HG02981 (cell line): ENCODE data around the gene CDC42BPG.
"Not testable (repeated sequence)": the region's sequence is repeated elsewhere in the genome, so short reads cannot be mapped to it uniquely, and the experiment has no call there.

ENCODE experiments used
- ATAC-seq: cut with Tn5 transposase; IDR thresholded peaks from one replicate; pipeline ENCODE4 v1.9.1; 2021; ENCODE audit warnings: mild to moderate bottlenecking, moderate library complexity; ENCODE audit not compliant: unreplicated experiment

CDC42BPG gene

DNA sequence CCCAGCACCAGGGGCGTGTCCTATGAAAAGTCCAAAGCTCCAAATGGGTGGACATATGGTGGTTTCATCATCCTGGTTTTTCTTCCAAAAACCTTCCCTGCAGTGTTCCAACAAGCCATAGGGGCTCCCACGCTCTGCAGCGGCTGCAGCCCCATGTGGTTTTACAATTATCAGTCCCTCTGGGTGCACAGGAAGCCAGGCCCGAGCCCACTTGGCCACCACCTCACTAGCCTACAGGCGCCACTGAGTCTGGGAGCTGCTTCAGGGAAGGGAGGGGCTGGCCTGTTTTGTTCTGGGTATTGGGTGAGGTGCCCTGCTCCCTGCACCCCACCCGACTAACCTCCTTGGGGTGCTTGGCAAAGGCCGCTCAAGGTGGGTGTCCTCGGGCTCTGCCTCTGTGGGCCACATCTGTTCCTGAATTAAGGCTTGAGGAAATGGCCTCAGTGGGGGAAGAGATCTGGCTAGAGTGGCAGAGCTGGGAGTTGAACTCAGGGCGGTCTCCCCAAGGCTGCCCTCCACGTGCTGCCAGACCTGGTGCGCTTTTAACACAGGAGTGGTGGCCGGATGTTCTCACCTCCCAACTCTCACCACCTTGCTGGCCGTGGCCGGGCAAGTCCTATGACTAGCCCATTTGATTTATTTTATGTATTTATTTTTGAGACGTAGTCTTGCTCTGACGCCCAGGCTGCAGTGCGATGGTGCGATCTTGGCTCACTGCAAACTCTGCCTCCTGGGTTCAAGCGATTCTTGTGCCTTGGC lies 5.3 kb upstream of the CDC42BPG start:
- ATAC-seq = no peak

DNA sequence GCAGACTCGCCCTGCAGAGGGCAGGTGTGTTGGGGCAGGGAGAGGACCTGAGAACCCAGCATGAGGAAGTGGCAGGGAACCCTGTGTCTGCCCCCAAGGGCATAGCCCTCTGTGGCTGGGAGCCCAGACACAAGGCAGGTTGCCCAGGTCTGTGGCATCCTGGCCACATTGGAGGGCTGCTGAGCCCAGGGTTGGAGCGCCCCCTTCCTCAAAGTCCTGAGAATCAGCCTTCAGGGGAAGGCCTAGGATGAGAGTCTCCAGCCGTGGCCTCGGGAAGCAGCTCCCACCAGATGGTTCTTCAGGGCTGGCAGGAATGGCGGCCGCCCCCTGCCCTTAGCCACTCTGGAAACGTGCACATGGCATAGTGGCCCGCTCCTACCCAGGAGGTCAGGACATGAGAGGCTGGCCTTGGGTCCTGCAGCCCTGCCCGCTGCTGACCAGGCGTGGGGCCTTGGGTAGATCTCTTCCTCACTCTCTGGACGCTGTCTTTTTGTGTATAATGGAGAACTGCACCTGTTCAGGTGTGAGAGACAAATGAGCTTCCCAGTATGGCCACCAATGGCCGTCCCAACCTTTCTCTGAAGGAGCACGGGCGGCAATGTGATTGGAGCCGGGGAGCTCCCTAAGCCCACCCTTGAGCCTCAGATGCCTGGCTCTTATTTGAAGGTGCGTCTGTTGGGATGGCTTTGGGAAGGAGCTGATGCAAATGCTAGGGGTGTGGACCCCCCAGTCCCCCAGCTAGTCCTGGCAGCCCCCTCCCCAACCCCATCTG lies 4.6 kb upstream of the CDC42BPG start:
- ATAC-seq = no peak

DNA sequence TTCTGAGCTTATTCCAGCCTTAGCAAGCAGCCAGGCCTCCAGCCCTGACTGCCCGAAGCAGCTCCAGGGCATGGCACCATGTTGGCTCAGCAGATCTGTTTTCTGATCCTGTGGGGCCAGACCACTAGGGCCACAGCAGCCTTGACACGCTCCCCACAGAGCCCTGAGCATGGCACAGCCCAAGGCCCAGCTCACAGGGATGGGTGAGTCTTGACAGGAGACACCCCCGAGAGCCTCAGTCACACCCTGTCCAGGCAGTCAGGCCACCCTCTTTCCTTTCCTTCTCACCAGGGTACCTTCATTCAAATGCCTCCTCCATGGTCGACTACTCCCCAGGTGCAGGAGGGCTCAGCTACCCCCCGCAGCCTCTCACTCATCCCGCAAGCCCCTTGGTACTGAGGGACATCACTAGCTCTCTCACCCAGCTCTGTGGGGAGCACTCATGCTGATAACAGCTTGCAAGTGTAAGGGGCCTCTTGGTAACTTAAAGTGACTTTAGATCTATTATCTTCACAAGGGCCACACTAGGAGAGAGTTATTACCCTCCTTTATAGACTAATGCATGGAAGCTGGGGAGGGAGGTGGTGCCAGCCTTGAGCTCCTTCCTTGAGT lies 3.9 kb upstream of the CDC42BPG start:
- no peak for ATAC-seq

DNA sequence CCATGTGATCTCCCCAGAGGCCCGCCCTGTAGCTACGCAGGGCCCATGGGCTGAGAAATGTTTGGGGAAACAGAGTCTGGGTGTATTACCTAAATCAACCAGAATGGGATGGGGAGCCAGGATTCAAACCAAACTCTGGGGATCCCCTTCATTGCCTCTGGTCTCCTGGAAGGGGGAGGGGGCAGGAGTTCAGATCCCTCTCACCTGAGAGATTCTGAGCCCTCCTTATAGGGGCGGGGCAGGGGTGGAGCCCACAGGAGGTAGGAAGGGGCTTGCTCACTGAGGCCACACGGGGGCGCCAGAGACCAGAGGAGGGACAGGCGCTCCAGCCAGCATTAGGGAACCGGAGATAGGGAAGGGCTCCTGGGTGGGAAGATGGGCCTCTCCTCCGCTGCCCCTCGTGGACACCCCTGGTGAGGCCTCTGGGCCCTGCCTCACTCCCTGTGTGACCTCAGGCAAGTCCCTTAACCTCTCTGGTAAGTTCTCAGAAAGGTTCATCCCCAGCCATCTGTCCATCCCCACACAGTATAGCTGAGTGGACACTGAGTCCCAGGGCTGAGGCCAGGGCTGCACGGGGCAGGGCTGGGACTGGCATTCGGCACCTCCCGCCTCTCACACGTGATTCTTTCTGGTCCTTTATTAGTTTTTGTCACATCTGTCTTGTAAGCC lies 2.7 kb upstream of the CDC42BPG start:
- ATAC-seq = no peak

DNA sequence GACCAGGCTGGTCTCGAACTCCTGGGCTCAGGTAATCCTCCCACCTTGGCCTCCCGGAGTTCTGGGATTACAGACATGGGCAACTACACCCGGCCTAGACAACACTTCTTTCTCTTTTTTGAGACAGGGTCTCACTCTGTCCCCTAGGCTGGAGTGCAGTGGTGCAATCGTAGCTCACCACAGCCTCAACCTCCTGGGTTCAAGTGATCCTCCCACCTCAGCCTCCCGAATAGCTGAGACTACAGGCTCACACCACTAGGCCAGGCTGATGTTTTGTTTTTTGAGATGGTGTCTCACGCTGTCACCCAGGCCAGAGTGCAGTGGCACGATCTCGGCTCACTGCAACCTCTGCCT lies 1.3 kb upstream of the CDC42BPG start:
- ATAC-seq = not testable (repeated sequence)

DNA sequence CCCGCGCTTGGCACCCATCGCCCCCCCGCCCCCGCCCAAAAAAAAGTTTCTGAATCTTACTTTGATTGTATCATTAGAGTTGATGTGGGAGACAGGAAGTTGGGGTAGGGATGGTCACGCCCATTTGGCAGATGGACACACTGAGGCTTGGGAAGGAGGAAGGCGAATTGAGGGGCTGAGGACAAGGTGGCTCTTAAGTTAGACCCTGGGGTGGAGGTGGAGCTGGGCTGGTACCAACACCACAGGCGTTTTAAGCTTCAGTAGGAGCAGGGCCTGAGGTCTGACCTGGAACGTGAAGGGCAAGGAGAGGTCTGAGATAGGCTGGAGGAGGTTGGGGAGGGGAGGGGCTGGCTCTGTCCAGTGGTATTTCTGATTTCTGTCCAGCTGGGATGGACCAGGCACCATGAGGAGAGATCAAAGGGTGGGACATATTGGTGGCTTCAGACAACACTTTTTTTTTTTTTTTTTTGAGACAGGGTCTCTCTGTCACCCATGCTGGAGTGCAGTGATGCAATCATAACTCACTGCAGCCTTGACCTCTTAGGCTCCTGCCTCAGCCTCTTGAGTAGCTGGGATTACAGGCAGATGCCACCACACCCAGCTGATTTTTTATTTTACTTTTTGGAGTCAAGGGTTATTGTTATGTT lies 799 bp upstream of the CDC42BPG start:
- no peak for ATAC-seq

DNA sequence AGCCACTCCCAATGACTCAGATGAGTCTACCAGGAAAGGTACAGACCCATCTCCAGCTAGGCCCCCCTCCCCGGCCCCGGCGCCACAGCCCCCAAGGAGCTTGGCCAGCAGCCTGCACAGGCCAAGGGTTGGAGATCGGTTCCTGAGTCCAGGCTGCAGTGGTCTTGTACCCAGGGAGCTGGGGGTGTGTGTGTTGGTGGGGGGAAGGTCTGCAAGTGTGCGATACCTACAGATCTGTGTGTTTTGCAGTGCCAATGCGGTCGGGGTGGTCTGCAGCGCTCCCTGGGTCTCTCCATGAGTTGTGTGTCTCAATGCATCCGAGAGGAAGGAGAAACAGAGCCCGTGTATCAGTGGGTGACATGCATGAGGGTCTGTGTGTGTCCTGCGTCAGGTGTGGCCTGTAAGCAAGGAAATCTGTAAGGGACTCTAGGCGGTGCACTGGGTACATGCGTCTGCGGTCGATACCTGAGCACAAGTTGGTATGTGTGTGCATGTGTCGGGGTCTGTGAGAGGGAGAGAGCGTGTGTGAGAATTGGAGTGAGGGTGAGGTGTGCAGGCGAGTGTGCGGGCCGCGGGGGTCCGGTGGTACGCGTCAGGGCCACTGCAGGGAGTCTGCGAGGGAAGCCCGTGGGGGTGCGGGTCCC lies 645 bp downstream of the CDC42BPG start:
- ATAC-seq = no peak

DNA sequence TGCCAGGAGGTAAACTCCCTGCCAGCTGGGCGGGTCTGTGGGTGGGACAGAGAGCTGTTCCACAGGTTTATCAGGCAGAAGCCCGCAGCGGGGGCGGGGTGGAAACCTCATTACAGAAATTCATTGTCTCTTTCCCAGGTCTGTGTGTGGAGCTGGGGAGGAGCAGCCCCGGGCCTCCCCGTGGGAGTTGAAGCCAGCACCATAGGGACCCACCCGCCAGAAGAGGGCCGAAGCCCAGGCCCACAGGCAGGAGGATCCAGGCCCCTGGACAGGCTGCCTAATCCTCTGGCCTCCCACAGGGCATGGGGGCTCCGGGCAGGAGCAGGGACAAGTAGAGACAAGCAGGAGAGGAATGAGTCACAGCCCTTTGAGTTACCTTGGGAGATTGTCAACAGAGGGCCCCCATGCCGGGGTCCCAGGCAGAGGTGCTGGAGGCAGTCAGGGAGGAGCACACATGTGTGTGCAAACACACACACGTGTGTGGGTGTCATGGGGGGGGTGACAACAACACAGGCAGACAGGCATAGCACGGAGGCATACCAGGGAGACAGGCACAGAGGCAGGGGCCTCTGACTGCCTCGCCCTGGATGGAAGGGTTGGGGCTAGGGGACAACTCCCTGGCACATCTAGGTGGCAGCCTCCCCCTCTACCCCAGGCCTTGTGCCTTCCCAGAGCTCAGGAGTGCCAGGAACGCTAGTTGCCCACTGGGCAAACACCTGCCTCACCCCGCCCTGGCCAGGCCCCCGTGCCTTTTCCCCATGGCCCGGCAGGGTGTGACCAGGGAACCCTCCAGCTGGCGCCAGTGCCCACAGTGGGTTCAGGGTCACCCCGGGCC lies 1.4 kb downstream of the CDC42BPG start:
- ATAC-seq = no peak

DNA sequence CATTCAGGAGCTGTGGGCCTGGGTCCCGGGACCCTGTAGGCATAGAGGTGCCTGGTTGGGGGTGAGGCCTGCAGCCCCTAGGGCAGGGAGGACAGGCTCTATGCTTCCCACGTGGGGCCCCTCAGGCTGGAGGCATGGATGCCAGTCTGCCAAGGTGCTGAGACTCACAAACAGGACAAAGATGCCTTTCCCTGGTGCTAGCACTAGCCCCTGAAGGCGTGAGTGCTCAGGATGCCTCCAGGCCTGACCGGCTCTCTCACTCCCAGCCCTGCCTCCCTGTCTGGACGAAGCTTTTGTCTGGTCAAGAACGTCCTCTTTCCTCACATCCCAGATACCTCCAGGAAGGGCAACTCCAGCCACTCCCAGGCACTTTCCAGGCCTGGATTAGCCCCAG lies 2.1 kb downstream of the CDC42BPG start:
- no peak for ATAC-seq

DNA sequence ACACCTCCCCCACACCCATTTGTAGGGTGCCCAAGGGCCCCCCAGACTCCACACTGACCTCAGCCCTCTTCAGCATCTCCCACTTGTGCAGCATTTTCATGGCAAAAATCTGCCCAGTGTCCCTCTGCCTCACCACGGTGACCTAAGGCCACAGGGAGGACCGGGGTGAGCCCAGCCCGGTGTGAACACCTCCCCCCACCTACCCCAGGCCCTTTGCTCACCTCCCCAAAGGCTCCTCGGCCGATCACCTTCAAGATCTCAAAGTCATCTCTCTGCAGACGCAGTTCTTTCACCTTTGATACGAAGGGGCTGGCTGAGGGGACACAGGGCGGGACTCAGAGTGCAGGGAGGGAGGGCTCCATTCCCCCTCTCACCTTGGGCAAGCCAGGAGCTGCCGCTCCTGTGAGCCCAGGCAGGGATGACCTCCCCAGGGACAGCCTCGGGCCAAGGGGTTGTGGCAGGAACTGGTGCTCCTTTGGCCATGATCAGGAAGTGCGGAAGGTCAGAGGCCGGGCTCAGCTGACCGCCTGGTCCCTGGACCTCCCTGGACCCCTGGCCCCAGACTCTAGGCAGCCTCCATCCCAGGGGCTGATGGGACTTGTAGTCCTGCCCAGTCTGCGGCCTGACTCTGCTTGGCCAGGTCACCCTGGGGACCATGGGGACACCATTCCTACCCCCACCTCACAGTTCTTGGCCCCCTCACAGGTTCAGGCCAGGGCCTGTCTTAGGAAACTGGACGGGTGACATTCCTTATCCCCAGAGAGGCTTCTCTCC lies 2.7 kb downstream of the CDC42BPG start:
- no peak for ATAC-seq

DNA sequence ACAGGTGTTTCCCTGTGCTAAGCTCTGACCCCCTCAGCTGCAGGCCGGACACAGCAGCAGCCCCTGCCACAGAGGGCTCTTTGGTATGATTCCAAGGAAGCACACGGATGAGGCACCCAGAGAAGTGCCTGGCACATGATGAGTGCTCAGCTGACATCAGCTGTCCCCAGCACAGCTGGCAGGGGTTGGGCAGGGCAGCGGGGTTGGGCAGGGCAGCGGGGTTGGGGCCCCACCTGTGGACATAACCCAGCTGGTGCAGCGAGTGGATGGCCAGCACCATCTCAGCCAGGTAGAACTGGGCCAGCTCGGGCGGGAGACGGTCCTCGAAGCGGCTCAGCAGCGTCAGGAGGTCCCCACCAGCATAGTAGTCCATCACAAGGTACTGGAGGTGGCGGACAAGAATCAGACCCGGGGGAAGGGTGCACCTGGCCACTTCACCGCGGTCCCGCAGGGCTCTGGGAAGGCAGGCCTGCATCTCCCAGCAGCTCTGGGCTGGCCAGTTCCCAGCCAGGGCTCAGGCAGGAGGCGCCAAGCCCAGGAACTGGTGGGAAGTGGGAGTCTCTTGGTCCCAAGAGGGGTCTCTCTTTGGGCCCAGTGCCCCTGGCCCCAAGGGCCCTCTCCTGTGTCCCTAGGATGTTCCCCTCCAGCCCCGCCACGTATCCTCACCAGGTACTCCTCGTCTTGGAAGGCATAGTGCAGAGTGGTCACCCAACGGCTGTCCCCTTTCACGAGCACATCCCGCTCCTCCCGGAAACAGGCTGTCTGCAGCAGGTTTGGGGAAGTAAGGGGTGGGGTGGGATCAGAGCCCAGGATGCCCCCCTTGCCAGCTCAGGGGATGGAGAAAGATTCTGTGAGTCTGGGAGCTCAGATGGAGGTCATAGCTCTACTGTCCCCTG lies 4.3 kb downstream of the CDC42BPG start:
- ATAC-seq = no peak

DNA sequence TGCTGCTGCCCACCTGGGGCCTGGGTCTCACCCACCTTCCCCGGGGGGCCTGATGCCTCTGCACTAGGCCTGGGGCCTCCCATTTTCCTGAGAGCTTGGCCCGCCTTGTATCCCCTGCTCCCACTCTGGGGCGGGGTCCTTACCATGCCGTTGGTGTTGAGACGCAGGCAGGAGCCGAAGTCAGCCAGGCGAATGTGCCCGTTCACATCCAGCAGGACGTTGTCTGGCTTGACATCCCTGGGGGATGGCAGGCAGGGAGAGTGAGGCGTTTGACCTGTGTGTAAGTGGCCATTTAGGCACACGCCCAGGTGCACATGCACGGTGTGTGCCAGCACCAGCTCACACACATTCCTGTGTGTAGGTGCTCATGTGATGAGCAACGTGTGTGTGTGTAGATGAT lies 5.1 kb downstream of the CDC42BPG start:
- ATAC-seq = no peak

DNA sequence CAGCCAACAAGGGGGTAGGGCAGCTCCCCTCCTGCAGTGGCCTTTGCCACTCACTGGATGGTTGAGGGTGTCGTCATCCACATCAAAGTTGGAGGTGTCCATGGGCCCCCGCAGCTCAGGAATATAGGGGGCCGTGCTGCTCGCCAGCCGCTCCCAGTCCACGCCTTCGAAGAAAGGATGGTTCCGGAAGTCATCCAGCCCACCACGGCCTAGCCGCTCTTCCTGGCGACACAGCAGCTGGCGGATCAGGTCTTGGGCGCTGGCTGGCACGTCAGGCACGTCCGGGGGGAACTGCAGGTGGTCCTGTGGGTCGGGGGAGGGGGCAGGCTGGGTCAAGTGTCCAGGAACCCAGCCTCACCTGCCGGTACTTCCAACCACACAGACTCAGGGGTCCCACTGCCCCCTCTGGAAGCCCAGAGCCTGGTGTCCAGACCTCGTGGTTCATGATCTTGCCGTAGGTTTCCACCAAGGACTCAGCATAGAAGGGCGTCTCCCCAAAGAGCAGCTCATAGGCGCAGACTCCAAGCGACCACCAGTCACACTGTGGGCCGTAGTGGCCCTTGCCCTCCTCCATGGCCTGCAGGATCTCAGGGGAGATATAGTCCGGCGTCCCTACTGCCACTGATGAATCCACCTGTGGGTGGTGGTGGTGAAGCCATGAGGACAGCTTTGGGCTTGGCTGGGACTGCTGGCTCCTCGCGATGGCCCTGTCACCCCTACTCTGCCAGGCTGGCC lies 5.7 kb downstream of the CDC42BPG start:
- ATAC-seq = no peak

DNA sequence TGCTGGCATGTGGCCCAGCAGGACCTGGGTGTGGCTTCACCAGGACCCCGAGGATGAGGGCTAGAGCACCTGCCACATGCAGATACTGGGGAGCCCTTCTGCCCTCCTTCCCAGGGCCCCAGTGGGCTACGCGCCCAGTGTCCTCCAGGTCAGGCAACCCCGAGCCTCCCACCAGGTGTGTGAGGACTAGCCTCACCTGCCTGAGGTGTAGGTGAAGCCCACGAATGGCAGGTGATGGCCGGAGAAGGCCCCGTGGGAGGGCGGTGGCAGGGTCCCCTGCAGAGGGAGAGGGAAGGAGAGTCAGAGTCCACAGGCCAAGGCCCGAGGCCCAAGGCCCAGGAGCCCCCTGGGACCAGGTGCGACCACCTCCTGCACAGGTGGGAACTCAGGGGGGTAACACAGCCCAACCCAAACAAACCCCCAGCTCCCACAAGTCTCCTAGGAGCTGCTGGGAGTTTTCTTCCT lies 6.5 kb downstream of the CDC42BPG start:
- ATAC-seq = no peak

DNA sequence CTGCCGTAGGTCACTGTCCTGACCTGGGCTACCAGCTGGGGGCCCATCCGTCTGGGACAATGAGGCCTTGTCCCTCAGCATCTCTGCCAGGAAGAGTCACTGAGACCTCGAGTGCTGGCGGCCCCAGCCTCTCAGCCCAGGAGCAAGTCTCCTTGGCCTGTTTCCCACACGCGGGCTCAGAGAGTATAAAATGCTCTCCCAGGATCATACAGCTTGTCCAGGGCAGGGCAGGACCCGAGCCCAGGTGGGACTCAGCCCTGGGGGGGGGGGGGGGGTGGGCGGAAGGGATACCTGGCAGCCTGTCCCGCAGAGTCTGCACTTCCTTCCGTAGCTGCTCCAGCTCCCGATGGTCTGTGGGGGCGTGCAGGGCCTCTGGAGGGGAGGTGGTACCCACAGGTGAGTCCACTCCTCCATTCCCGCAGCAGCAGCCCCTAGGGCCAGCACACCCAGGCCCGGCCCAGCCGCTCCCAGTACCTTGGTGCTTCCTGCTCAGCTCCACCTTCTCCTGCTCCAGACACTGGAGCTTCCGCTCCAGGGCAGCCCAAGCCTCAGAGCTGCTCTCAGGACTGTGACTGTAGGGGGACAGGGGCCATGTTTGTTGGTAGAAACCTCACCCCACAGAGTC lies 7.9 kb downstream of the CDC42BPG start:
- ATAC-seq = no peak

DNA sequence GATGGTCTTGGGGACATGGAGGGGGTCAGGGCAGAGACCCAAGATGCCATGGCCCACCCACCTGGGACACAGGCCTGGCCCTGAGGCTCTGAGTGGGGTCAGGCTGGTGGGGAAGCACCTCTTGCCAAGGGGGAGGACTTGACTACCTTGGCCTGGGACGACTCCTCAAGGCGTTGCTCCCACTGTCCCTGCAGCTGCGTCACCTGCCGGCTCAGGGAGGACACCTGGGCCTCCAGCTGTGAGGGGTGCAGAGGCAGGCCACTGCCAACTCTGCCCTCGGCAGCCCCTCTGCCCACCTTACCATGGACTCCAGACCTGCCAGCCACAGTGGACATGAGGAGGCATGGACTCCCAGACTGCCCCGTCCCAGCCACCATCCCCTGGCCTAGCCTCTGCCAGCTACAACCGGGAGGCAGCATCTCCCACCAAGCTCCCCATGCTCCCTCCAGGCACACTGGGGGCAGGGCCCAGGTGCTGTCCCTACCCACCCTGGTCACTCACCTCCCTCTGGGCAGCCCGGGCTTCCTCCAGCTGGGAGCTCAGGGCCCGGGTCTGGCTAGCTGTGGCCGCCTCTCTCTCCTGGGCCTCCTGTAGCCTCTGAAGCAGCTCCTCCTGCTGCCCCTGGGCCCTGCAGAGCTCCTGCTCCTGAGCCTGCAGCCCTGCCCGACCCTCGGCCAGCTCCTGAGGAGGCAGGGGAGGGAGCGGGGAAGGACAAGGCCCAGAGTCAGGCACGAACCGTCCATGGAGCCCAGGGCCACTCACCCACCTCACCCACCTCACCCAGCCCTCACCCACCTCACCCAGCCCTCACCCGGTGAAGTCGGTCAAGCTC lies 8.6 kb downstream of the CDC42BPG start:
- ATAC-seq = no peak
